NCI-H82 treated with DMSO at 0.1 percent for 48 hours (cell line): ENCODE results near the gene ETF1.

Experiments
- DNase-seq: peaks from one replicate; lab custom pipeline; 2025; ENCODE audit not compliant: unreplicated experiment; lab: John Stamatoyannopoulos, UW

The ETF1 gene

DNA sequence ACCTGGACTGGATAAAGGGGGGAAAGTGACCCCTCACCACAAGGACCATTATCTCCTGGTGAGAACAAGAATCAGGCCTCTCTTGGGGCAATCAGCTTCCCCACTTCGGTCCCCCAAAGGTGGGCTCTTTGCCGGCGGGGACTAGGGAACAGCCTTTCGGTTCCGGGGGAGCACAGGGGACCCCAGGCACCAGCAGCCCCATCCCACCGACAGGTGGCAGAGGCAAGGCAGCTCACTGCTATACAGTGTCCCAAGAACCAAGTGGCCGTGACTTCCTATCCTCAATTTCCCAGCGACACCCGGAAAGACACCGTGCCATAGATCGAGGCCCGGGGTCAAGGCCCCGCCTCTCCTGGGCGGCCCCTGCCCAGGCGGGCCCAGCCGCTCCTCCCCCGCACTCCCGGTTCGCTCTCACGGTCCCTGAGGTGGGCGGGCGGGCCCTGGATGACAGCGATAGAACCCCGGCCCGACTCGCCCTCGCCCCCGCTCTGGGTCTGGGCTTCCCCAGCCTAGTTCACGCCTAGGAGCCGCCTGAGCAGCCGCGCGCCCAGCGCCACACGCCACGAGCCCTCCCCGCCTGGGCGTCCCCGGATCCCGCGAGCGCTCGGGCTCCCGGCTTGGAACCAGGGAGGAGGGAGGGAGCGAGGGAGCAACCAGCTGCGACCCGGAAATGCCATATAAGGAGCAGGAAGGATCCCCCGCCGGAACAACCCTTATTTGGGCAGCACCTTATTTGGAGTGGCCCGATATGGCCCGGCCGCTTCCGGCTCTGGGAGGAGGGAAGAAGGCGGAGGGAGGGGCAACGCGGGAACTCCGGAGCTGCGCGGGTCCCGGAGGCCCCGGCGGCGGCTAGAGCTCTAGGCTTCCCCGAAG, 78.4 kb downstream of the ETF1 start:
- DNase-seq = peak; percentile 86

- peak; percentile 61 for DNase-seq
These were observed 79.0 kb downstream of the ETF1 start for GRCh38 chr5:138464008-138464387.

DNA sequence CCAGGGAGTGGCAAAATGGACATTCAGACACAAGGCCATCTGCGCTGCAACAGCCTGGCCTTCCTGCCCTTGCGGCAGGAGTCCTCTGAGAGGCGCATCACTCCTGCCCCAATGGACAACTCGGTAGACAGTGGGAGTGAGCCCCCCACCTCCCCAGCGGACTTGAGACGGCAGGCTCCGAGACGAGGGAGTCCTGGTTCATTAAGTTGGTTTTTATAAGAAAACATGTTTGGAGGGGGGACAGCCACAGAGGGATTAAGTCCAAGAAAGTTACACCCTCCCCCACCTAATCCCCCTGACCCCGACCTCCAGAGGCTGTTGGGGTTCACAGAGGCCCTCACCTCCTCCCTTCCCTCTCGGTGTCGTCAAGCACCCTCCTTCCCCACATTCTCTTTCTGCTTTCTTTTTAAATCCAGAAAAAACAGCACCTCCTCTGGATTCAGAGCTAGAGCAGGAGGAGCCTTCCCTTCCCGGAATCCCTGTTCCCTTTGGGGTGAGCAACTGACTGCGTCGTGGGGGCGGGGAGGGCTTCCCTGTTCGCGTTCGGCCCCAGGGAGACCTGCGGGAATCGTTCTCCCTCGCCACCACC, 79.5 kb downstream of the ETF1 start:
- DNase-seq = no peak

DNA sequence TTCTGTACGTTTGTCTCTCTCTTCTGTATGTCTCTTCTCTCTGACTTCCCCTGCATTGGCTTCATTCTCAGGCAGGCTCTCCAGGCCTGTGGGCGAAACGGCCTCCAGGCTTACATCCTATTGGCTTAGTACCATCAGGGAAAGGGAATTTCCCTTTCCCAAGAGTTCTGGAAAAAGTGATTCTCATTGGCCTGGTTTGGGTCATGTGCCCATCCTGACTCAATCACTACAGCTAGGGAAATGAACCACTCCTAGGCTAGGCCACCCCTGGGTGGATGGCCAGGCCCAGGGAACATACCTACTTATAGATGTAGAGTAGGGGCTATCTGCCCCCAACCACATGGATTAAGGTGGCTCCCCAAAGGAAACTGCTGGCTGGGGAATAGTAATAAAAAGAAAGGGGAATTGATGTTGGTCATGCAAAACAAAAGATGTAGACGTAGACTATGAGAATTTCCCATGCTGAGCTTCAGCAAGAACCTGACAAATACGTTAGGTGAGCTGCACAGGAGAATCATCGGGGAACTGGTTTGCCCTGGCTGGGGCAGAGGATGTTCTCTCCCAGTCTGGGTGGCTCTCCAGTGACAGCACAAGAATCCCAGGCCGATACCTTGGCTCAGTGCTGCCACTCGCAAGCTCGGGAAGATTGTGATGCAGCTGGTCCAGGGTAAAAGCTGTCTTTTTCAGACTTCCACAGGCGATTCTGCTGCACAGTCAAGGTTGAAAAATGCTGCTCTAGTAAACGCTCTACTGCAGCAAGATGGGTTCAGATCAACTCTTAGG, 81.5 kb downstream of the ETF1 start:
- no peak for DNase-seq

- no peak for DNase-seq
These were observed 82.9 kb downstream of the ETF1 start for GRCh38 chr5:138460032-138460693.

GRCh38 chr5:138459311-138459933, 83.6 kb downstream of the ETF1 start:
- DNase-seq = no peak

GRCh38 chr5:138458856-138459255, 84.2 kb downstream of the ETF1 start:
- DNase-seq = no peak

DNA sequence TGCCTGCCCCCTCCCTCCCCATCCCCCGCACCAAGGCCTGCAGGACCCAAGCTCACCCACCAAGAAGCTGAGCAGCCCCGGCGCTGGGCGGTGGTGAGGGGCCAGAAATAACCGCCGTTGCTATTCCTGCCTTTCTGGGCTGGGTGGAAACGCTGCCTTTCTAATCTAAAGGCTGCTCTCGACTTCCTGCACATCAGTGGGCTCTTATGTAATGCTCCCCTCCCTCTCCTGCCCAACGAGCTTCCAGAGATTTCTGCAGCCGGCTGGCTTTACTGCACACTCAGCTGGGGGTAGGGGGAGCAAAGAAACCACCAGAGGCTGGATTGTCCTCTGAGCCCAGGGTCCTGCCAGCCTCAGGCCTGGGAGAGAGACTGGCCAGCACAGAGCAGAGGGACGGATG, 84.7 kb downstream of the ETF1 start:
- DNase-seq = no peak

GRCh38 chr5:138457531-138458275, 85.3 kb downstream of the ETF1 start:
- DNase-seq = no peak
